Measurements from ENCODE around the gene TOP3B. TPM values are rescaled to one million over a fixed set of nuclear protein-coding genes. Genes with fewer than 3 reads are reported as not detected.

TOP3B gene
- total RNA-seq, 2 experiments from 2014 or later: 82.6 to 98.7 TPM

DNA sequence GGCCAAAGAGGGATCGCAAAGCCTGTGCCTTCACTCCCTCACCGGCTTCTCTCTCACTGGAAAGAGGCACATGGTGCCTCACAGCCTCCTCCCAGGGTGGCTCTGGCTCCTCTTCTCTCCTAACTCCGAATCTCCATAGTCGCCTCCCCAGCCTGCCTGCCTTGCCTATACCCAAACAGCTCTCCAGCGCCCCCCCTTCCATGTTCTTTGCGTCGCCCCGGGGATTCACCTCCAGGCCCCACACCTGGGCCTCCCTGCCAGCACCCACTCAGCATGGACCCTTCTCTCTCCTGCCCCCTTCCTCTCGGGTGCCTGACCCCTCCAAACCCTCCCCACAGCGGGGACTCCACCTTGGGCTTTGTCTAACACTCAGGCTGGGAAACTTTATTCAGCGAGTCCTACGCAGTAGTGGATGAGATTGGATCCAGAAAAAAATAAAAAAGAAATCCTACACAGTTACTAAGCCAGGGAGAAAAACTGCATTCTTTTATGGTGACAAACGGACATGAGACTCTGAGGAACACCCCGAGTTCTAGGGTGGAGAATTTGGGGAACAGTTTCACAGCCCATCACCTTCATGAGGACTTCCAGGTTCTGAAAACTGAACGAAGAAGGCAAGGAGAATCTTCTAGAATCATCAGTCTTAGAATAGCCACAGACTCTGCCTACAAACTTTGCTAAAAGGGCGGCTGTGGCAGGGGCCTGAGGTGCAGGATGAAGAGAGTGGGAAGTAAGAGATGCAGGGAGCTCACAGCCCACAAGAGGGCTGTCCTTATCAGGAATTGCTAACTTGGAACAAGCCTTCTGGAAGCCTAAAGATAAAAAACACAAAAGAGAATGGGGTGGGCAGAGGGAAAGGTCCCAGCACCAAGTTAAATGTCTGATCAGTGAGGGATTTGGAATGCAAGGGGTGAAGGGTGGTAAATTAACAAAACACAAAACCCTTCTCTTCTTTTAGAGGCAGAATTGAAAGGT is 35.3 kb downstream of the TOP3B start:
- H3K36me3 ChIP-seq (ENCODE audit: insufficient read depth, low read length): peaks cover 4% of the 10 kb centered on the region; the same call in 1 of the 2 replicates
- no peaks in the 10 kb centered on the region for H3K79me2 ChIP-seq (ENCODE audit: insufficient read depth, low read depth, low read length)
- H3K4me3 ChIP-seq (ENCODE audit: low read depth, low read length, poor library complexity, severe bottlenecking): no peak overlapping the region
- ChIA-PET CTCF (ENCODE audit: unreplicated experiment) (no interaction called here), POLR2A (no interaction called here)
- TF ChIP-seq, protein P1, sequence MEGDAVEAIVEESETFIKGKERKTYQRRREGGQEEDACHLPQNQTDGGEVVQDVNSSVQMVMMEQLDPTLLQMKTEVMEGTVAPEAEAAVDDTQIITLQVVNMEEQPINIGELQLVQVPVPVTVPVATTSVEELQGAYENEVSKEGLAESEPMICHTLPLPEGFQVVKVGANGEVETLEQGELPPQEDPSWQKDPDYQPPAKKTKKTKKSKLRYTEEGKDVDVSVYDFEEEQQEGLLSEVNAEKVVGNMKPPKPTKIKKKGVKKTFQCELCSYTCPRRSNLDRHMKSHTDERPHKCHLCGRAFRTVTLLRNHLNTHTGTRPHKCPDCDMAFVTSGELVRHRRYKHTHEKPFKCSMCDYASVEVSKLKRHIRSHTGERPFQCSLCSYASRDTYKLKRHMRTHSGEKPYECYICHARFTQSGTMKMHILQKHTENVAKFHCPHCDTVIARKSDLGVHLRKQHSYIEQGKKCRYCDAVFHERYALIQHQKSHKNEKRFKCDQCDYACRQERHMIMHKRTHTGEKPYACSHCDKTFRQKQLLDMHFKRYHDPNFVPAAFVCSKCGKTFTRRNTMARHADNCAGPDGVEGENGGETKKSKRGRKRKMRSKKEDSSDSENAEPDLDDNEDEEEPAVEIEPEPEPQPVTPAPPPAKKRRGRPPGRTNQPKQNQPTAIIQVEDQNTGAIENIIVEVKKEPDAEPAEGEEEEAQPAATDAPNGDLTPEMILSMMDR (conservative IDR thresholded peaks at IDR 0.05; ENCODE audit: low read length): peak; percentile 47
- no peak for TF ChIP-seq EZH2phosphoT487 (IDR thresholded peaks at IDR 0.05; ENCODE audit: borderline replicate concordance, low read depth, low read length)
- H3K4me2 ChIP-seq (ENCODE audit: low read length): no peak overlapping the region
- no peaks in the 10 kb centered on the region for H4K20me1 ChIP-seq (ENCODE audit: insufficient read depth, low read length)
- no peaks in the 10 kb centered on the region for H3K9me3 ChIP-seq (ENCODE audit: low read length)
- intact Hi-C loops (cut with micrococcal nuclease; ENCODE audit: unreplicated experiment): no loop called here
- no TSS peak for BruUV-seq (replicated peaks)
- no peak overlapping the region for H2AFZ ChIP-seq (ENCODE audit: low read length)
- no peak overlapping the region for H3K27ac ChIP-seq (ENCODE audit: low read depth, low read length, poor library complexity, severe bottlenecking)
- DNase-seq (ENCODE audit: low spot score): no peak
- no peaks in the 10 kb centered on the region for H3K9me2 ChIP-seq (ENCODE audit: insufficient read depth, low read length)
- peaks cover 11% of the 10 kb centered on the region for H3K4me1 ChIP-seq (ENCODE audit: insufficient read depth, low read length, poor library complexity, severe bottlenecking)

- ChIA-PET CTCF (ENCODE audit: unreplicated experiment) (no interaction called here), POLR2A (interaction anchor here (0.7 to 0.8 kb wide), 2 partner anchors 33 to 98 kb away, joined by 3 read pairs; no protein-coding TSS in a partner anchor)
- no TSS peak for BruUV-seq (replicated peaks)
- H3K4me1 ChIP-seq (ENCODE audit: insufficient read depth, low read length, poor library complexity, severe bottlenecking): peaks cover 8% of the 10 kb centered on the region
- DNase-seq (ENCODE audit: low spot score): no peak
- intact Hi-C loops (cut with micrococcal nuclease; ENCODE audit: unreplicated experiment): no loop called here
- H3K9me3 ChIP-seq (ENCODE audit: low read length): no peaks in the 10 kb centered on the region
- peaks cover 4% of the 10 kb centered on the region; the same call in 1 of the 2 replicates for H3K36me3 ChIP-seq (ENCODE audit: insufficient read depth, low read length)
- H2AFZ ChIP-seq (ENCODE audit: low read length): no peak overlapping the region
- no peak for TF ChIP-seq EZH2phosphoT487 (IDR thresholded peaks at IDR 0.05; ENCODE audit: borderline replicate concordance, low read depth, low read length)
- TF ChIP-seq, protein P1 (conservative IDR thresholded peaks at IDR 0.05; ENCODE audit: low read length): no peak
- no peak overlapping the region for H3K4me2 ChIP-seq (ENCODE audit: low read length)
- no peak overlapping the region for H3K27ac ChIP-seq (ENCODE audit: low read depth, low read length, poor library complexity, severe bottlenecking)
- H3K9me2 ChIP-seq (ENCODE audit: insufficient read depth, low read length): no peaks in the 10 kb centered on the region
- H3K4me3 ChIP-seq (ENCODE audit: low read depth, low read length, poor library complexity, severe bottlenecking): no peak overlapping the region
- H3K79me2 ChIP-seq (ENCODE audit: insufficient read depth, low read depth, low read length): no peaks in the 10 kb centered on the region
- H4K20me1 ChIP-seq (ENCODE audit: insufficient read depth, low read length): no peaks in the 10 kb centered on the region
These were observed 36.2 kb downstream of the TOP3B start for GRCh38 chr22:21946262-21946925.
